Stimulated activated CD8-positive, alpha-beta memory T cell treated with anti-CD3 and anti-CD28 coated beads, Interleukin-4, amount 100 ng/mL, for 4 hours (primary cell): ENCODE results near the gene IL23R.
"Not testable (repeated sequence)": the region's sequence is repeated elsewhere in the genome, so short reads cannot be mapped to it uniquely, and the experiment has no call there.

Experiments used
- DNase-seq, 2 donors: peaks; one replicate each; pipeline ENCODE4 v3.0.0-alpha.2; 2020; ENCODE audit warnings: low read depth in 2 of 2, low spot score in 1 of 2

IL23R gene, protein sequence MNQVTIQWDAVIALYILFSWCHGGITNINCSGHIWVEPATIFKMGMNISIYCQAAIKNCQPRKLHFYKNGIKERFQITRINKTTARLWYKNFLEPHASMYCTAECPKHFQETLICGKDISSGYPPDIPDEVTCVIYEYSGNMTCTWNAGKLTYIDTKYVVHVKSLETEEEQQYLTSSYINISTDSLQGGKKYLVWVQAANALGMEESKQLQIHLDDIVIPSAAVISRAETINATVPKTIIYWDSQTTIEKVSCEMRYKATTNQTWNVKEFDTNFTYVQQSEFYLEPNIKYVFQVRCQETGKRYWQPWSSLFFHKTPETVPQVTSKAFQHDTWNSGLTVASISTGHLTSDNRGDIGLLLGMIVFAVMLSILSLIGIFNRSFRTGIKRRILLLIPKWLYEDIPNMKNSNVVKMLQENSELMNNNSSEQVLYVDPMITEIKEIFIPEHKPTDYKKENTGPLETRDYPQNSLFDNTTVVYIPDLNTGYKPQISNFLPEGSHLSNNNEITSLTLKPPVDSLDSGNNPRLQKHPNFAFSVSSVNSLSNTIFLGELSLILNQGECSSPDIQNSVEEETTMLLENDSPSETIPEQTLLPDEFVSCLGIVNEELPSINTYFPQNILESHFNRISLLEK

DNA sequence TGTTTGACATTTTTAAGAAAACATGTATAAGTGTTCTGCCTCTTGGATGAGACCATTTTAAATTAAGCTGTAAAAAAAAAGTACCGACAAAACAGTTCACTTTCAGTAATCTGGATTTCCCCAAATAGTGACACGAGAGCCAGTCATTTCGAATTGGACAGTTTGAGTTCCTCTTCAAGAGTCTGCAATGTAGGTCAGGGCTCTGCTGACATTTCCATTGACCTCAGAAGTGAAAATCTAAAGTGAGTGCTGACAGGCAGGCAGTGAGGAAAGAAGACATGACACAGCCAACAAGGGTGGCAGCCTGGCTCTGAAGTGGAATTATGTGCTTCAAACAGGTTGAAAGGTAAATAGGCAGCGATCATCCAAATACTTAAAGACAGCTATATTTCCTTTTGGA lies at the start of gene IL23R:
Gene IL23R (plus strand): TSS at position 259 of the 400 bp plus-strand sequence. CDS start 1,667 bp downstream, outside the sequence.
- no peak for DNase-seq

DNA sequence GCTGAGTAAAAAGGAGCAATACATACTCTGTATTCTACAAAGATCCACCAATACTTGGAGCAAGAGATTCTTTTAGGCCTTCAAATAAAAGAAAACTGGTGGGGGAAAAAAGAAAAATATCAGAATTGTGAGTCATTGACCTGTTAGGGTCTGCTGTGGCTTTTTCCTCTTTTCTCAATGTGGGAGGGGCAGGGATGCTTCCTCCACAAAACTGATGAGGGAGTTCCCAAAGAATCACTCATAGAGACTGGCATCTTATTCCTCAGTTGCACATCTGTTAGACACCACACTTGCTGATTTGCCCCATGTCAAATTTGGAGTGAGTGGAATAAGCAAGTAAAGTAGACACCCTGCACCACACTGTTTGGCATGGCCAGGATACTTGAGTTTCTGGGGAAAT lies 48.1 kb upstream of the IL23R start:
- no peak for DNase-seq

DNA sequence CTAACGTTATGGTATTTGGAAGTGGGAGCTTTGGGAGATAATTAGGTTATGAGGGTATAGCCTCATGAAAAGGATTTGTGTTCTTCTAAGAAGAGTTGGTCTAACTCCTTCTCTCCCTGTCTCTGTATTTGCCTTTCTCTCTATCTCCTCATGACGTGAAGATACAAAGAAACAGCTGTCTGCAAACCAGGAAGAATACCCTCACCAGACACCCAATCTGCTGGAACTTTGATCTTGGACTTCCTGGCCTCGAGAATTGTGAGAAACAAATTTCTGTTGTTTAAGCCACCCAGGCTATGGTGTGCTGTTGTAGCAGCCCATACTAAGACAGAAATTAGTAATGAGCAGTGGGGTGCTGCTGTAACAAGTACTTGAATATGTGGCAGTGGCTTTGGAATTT lies 47.6 kb upstream of the IL23R start:
- no peak for DNase-seq

DNA sequence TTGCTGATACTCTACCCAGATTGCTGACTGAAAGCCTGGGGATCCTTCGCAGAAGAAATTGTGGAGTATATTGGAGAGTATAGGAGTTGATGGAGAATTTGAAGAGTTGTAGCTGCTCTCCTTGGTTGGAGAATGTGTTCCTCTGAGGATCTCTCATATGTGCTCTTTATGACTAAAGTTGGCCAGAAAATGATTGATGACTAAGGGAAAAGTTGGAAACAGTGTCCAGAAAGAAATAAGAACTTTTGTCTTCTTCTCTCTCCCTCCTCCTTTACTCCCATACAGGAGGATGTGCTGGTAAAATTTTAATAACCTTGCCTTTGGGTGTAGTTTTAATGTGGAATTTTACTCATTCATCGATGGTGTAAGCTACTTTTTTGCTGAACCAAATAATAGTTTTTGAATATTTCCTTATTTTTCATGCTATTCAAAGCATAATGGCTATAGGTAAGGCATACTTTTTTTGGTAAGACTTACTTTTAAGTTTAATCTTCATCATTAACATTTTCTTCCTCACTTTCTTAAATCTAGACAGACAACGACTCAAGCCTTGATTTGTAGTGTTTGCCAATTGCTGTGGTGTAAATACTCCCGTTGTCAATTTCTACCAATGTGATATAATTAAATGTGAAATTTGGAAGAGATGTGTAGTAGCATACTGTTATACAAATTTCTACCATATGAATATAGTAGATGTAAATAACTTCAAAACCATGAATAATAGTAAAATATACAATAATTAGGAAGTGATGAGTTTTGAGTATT lies 45.2 kb upstream of the IL23R start:
- DNase-seq, result no peak

DNA sequence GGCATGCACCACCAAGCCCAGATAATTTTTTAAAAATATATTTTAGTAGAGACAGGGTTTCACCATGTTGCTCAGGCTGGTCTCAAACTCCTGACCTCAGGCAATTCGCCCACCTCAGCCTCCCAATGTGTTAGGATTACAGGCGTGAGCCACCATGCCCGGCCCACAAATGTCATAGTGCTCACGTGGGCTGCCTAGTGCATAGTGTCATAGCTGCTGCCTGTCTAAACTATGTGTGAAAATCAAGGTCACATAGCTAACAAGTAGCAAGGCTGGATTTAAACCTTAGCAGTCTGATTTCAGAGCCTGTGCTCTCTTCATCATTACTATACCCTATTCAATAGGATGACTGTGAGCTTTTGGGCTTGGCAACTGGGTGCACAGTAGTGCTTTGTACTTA lies 41.8 kb upstream of the IL23R start:
- no peak for DNase-seq

DNA sequence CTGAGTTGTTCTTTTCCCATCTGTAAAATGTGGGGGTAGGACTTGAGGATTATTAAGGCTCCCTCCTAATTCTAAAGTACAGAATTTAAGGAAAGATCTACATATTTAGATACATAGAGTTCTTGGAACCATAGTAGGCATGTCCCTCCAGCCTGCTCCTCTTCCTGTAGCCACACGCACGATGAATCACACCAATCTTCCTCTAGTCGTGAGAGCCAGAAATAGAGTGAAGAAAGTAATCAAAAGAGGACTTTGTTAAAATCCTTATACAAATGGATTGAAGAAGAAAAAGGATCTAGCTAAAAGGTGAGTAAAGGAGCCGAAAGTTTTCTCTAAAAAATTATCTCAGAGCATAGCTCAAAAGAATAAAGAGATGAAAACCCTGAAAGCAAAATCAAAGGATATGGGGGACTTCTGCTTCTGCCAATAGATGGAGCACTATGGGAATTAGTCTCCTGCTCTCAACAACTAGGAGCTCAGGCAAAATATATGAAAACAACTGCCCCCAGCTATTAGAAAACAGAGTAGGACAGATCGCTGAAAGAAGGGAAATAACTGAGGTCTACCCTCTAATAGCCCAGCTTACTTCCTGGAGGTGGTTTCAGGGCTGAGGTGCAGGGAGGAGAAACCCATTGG lies 40.0 kb upstream of the IL23R start:
- no peak for DNase-seq

DNA sequence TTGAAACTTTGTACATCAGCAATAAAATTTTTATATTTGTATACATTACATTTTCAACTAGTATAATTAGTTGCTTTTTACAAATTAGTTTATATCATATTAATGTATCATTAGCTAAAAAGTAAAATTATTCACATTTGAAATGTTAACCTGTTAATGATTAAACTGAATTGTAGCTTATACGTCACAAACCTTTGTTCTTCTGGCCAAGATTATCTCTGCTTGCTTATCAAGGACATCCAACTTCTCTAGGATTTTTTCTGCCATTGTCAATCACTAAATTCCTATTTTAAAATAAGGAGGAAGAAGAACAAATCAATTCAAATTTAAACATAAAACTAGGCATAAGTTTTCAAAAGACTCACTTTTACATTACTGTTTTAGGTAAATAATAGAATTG lies 39.3 kb upstream of the IL23R start:
- no peak for DNase-seq

DNA sequence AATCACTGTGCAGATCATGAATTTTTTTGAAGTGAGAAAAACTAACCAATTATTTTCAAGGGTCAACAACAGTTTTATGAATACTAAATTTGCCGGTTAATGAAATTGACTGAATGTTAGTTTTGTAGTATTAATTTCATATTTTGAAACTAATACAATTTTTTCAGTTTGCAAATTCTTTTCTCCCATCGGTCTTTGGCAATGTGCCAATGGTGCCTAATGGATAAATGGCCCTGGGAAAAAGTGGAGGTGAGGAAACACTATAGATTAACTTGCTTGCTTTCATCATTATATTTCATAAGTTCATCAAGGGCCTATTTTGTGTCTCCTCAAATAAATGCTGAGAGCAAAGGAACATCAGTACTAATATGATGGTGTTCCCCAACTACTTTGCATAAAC lies 35.6 kb upstream of the IL23R start:
- DNase-seq, result no peak

DNA sequence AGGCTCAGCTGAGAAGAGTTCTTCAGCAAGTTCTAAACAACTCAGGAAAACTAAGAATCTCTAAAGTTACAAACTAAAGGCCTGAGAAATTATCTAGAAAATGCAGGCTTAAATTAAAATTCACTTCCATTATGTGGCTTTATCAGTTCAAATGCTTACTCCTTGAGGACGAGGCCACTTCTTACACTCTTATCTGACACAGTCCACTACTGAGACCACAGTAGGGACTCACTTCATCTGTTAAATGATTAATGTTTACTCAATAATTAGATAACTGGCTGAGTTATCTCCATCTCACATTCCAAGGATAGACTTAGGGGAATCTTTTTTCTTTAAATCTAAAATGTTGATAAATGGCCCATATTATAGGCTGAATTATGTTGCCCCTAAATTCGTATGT lies 33.1 kb upstream of the IL23R start:
- no peak for DNase-seq

DNA sequence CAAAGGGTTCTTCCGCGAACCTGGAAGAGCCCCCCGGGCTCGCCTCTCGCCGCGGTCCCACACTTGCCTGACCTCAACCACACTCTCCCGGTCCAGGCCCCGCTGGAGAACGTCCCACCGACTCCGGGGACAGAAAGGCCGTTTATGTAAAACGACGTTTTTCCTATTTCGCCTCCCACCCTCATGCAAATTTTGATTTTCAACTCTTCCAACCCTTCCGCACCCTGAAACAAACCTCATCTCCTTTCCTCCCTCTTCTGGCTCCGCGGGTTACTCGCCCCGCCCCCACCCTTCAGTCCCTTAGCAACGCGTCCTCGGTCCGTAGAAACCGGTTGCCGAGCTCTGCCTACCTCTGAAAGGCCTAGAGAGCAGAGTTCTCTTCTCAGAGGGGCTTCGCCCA lies 31.6 kb upstream of the IL23R start, which contains the start of gene C1orf141:
Gene C1orf141 (minus strand): TSS at position 276 of the 400 bp plus-strand sequence. CDS start 7,730 bp downstream, outside the sequence.
- DNase-seq, result no peak

DNA sequence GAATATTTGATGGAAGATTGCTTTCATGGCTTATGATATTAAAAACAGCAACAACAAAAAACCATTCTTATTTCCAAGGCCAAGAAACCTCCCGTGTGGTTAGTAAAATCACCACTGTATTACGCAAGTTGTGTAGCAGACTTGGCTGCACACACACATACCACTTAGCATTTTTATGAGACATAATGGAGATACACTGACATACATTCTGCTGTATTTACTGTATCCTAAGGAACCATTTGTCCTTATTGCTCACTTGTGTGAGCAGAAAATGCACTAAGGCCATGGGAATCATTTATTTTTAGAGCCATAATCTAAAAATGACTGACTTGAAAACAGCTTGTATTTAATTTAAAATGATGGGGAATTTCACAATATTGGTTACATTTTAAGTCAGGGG lies 30.9 kb upstream of the IL23R start:
- no peak for DNase-seq

DNA sequence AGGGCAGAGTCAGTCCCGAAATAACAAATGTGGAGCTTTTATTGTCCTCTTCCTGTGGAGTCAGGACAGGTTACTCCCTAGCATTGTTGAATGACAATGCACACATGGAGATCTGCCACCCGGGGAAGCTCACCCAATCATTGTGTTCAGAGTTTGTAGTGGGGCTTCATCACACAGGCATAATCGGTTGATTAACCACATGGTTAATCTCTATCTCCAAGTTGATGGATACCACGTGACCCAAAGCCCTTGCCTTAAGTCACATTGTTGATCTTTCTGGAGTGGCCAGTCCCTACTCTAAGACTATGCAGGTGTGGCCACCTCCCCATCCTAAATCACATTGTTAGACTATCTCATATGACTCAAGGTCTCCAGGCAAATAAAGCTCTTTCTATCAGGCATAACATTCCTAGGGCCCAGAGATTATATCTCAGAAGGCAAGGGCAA lies 28.9 kb upstream of the IL23R start:
- DNase-seq, result no peak

DNA sequence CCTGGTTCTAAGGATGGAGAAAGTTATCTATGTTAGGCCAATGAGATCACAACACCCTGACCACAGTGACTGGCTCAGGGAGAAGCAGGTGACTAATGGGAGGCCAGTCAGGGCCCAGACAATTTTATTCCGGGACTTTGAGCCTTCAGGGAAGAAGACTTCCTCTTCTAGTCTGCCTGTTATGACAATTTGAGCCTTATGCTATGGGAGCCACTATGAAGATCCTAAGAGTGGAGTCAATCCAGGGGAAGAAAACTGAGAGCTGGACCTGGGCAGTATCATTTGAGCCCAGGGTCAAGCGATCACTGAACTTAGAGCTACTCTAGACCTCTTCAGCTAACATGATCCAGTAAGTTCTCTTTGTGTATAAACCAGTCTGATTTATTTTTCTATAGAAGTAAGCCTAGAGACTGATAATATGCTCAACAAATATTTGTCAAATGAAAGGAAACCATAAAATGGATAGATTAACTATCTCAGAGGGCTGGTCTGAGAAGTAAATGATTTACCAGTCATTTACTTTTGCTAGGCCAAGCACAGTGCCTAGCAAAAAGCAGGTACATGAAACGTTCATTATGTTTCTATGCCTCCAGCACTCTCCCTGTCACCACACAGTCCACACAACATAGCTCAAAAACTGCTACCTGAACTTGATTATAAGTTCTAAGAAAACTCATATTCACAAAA lies 27.3 kb upstream of the IL23R start:
- DNase-seq, result no peak

DNA sequence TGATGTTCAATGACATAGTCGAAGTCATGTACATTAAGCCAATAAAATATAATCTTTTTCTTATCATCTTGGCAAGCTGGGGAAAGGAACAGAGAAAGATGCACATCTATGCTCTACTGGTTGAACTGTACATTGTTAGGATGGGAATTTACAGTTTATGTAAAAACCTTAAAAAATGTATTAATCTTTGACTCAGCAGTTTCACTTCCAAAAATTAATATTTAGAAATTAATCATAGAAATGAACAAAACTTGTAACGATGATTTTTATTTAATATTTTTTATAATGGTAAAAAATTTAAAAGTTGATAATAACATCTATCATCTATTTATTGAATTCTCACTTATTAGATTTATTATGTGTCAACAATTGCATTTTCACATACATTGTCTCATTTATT lies 25.8 kb upstream of the IL23R start:
- no peak for DNase-seq

DNA sequence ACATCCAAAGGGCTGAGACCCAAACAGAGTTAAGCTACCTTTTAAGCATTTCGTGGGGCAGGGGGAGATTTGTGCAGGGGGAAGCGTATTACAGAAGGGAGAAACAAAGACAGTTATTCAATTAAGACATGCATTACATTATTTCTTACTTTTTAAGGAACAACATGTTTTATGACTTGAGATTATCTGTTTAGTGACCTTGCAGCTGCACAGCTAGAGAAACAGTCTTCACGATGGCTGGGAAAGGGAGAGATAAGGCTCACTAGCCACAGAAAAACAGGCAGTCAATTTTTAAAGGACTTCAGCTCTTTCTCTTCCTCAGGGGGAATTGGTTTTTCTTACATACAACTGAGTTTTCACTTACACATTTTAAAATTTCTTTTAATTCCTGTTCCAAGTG lies 24.4 kb upstream of the IL23R start:
- not testable (repeated sequence) for DNase-seq

DNA sequence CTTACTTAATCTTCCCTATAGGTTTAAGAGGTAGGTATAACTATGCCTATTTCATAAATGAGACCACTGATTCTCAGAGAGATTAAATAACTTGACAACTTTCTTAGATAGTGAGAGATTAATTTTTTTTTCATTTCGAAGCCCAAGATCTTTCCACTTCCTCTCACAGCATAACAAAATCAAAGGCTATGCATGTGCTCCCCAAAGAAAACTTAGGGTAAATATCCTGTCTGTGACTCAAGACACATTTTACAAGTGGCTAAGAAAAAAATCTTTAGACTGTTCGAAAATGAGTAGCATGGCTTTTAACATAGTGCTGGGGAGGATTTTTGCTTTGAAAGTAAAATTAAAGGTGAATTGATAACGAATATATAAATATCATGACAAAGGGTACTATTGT lies 23.3 kb upstream of the IL23R start:
- no peak for DNase-seq

DNA sequence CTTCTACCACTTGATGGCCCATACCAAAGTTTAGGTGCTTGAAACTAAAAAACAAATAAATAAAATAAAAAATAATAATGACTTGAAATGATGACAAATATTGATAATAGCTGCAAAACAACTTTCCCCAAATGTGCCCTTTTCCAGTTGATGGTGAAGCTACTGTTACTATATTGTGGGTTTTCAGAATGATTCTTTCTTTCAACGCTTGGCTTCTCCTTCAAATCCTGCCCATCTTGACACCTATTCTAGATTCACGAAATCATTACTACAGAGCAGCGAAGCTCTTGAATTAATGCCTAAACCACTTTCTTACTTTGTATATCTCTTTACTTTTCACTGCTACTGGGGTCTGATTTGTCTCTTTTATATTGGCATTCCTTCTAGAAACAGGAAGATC lies 22.3 kb upstream of the IL23R start:
- DNase-seq, result no peak

DNA sequence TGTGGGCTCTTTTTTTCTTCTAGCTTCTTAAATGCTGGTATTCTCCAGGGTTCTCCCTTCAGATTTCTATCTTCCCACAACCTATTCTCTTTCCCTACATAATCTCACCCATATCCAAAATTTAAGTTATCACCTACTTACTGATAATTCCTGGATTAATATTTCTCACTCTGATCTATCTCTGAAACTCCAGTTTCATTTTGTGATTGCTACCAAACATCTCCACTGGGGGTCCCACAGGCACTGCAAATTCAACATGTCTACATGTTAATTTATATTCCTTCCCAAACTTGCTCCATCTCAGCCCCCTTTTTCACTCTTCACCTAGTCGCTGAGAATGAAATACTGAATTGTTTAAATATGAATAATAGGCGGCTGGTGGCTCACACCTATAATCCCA lies 21.6 kb upstream of the IL23R start:
- DNase-seq, result no peak

DNA sequence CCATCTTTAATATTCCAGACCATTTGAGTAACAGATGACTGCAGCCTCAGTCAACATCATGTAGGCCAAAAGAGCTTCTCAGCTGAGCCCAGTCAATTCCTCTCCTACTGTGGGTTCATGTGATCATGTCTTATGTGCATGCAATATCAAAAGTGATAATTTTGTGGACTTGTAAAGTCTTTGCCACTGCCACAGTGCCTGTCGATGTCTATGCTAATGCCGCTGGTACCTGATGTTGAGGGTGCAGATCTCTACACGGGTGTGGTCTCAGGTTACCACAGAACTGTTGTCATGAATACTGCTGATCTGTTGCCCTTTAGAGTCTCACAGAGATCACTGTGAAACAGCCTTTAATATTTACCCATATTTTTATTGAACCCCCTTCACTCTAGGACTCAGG lies 20.2 kb upstream of the IL23R start:
- DNase-seq, result no peak

DNA sequence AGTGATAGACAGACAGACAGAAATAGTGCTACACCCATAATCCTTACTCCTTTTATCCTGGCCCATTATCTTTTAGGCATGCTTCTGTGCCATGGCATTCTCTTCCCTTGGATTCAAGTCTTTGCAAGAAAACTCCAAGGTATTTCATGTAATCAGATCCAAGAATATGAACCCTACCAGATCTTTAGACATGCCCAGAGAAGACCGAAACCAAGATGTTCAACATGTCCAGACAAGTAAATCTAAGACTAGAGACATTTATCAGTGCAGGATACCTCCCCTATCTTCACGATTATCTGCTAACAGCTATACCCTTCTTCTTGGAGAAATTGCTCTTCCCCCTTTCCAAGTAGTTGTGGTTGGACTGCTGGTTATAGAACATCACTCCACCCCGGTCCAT lies 19.7 kb upstream of the IL23R start:
- no peak for DNase-seq

DNA sequence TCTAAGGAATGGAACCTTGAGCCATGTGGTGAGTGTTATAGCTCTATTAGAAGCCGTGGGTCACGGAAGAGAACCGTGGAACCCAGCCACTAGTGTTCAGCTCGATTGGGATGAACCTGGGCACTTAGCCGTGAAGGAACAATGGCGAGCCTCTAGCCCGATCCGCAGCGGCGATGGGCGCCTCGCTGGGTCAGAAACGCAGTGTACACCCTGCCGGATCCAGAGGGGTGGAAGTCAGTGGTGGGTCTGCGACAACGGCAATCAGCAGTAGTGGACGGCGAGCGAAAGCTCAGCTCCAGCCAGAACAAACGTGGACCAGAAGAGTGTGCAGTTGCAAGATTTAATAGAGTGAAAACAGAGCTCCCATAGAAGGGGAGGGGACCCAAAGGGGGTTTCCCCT lies 18.3 kb upstream of the IL23R start:
- not testable (repeated sequence) for DNase-seq
